Measurements from ENCODE around the gene GDNF.

The GDNF gene

GRCh38 chr5:37776826-37777225 lies 63.0 kb downstream of the GDNF start:
- DNase-seq = no peak

- no peak for DNase-seq
Measured at GRCh38 chr5:37774912-37775483, 64.8 kb downstream of the GDNF start.

- DNase-seq = no peak
Measured at GRCh38 chr5:37773809-37774208, 66.0 kb downstream of the GDNF start.

- no peak for DNase-seq
Measured at GRCh38 chr5:37772255-37772654, 67.6 kb downstream of the GDNF start.

- no peak for DNase-seq
Measured at GRCh38 chr5:37771731-37772130, 68.1 kb downstream of the GDNF start.

- DNase-seq = no peak
Measured at GRCh38 chr5:37771203-37771611, 68.6 kb downstream of the GDNF start.

GRCh38 chr5:37770786-37771185 lies 69.1 kb downstream of the GDNF start:
- no peak for DNase-seq

GRCh38 chr5:37769840-37770239 lies 70.0 kb downstream of the GDNF start:
- DNase-seq = no peak

- DNase-seq = no peak
Measured at GRCh38 chr5:37769108-37769507, 70.7 kb downstream of the GDNF start.

- no peak for DNase-seq
Measured at GRCh38 chr5:37768371-37768770, 71.5 kb downstream of the GDNF start.

- DNase-seq = no peak
Measured at GRCh38 chr5:37767961-37768360, 71.9 kb downstream of the GDNF start.

- no peak for DNase-seq
Measured at GRCh38 chr5:37767251-37767650, 72.6 kb downstream of the GDNF start.

Measured in right forelimb (tissue), 1 donor.